Stimulated activated memory B cell treated with anti-CD40 and anti-IgM and Interleukin-4, amounts not matched to agents 10 μg/mL and 1 μg/mL and 100 μg/mL, for 72 hours (primary cell): ENCODE results near the gene HM13.

Source experiments
- ATAC-seq: fragments of 150-1000 bp; cut with Tn5 transposase; 2 replicates; pipeline ENCODE4 v1.10.0; 2021
- H3K27ac Mint-ChIP-seq: one replicate; pipeline ENCODE4 v1.8.0; 2022; ENCODE audit warnings: mild to moderate bottlenecking, mixed read lengths
- H3K27me3 Mint-ChIP-seq: one replicate; pipeline ENCODE4 v1.8.0; 2022; ENCODE audit warnings: mixed read lengths
- H3K36me3 Mint-ChIP-seq: one replicate; pipeline ENCODE4 v1.8.0; 2022; ENCODE audit warnings: mixed read lengths
- H3K4me1 Mint-ChIP-seq: one replicate; pipeline ENCODE4 v1.8.0; 2022; ENCODE audit warnings: mixed read lengths
- H3K4me3 Mint-ChIP-seq: one replicate; pipeline ENCODE4 v1.8.0; 2022; ENCODE audit warnings: mild to moderate bottlenecking, moderate library complexity, mixed read lengths
- H3K9me3 Mint-ChIP-seq: one replicate; pipeline ENCODE4 v1.8.0; 2022; ENCODE audit warnings: mixed read lengths

The HM13 gene

GRCh38 chr20:31547017-31547675 lies 32.9 kb downstream of the HM13 start:
- Mint-ChIP-seq H3K4me1 (peaks cover 26% of the 10 kb centered on the region), H3K36me3 (peaks cover 62% of the 10 kb centered on the region), H3K27me3 (no peaks in the 10 kb centered on the region), H3K4me3 (peak overlapping the region; percentile 88), H3K27ac (peak overlapping the region; percentile 94), H3K9me3 (no peaks in the 10 kb centered on the region)
- peak; percentile 85 for ATAC-seq

- Mint-ChIP-seq H3K36me3 (peaks cover 58% of the 10 kb centered on the region), H3K27ac (peak overlapping the region; percentile 94), H3K27me3 (no peaks in the 10 kb centered on the region), H3K4me3 (peak overlapping the region; percentile 88), H3K9me3 (no peaks in the 10 kb centered on the region), H3K4me1 (peaks cover 20% of the 10 kb centered on the region)
- no peak for ATAC-seq
These were observed 33.6 kb downstream of the HM13 start for GRCh38 chr20:31547720-31548298.

- H3K9me3 Mint-ChIP-seq, result no peaks in the 10 kb centered on the region
- H3K27me3 Mint-ChIP-seq, result no peaks in the 10 kb centered on the region
- H3K36me3 Mint-ChIP-seq, result peaks cover 55% of the 10 kb centered on the region
- ATAC-seq, result no peak
- no peak overlapping the region for H3K27ac Mint-ChIP-seq
- peak overlapping the region; percentile 88 for H3K4me3 Mint-ChIP-seq
- H3K4me1 Mint-ChIP-seq, result peaks cover 16% of the 10 kb centered on the region
These were observed 34.7 kb downstream of the HM13 start for GRCh38 chr20:31548820-31549512.

- no peaks in the 10 kb centered on the region for H3K9me3 Mint-ChIP-seq
- H3K4me3 Mint-ChIP-seq, result no peak overlapping the region
These were observed 35.3 kb downstream of the HM13 start for GRCh38 chr20:31549513-31549880.

GRCh38 chr20:31550099-31550498 lies 35.9 kb downstream of the HM13 start:
- H3K36me3 Mint-ChIP-seq, result peaks cover 53% of the 10 kb centered on the region
- H3K9me3 Mint-ChIP-seq, result no peaks in the 10 kb centered on the region
- H3K27me3 Mint-ChIP-seq, result no peaks in the 10 kb centered on the region
- H3K4me3 Mint-ChIP-seq, result no peak overlapping the region
- H3K4me1 Mint-ChIP-seq, result peaks cover 16% of the 10 kb centered on the region
- ATAC-seq, result no peak
- H3K27ac Mint-ChIP-seq, result no peak overlapping the region

More at GRCh38 chr20:31549513-31549880, 35.3 kb downstream of the HM13 start:
- no peaks in the 10 kb centered on the region for H3K27me3 Mint-ChIP-seq
- peaks cover 16% of the 10 kb centered on the region for H3K4me1 Mint-ChIP-seq
- H3K36me3 Mint-ChIP-seq, result peaks cover 55% of the 10 kb centered on the region
- H3K27ac Mint-ChIP-seq, result no peak overlapping the region
- ATAC-seq, result no peak

- ATAC-seq, result no peak
- Mint-ChIP-seq H3K27ac (no peak overlapping the region), H3K36me3 (peaks cover 54% of the 10 kb centered on the region), H3K4me3 (no peak overlapping the region), H3K9me3 (no peaks in the 10 kb centered on the region), H3K27me3 (no peaks in the 10 kb centered on the region), H3K4me1 (peaks cover 16% of the 10 kb centered on the region)
These were observed 37.2 kb downstream of the HM13 start for GRCh38 chr20:31551163-31552081.

- no peak for ATAC-seq
- peaks cover 12% of the 10 kb centered on the region for H3K4me1 Mint-ChIP-seq
These were observed 41.0 kb downstream of the HM13 start for GRCh38 chr20:31555203-31555775.

GRCh38 chr20:31559704-31560093 lies 45.5 kb downstream of the HM13 start:
- no peak for ATAC-seq
- Mint-ChIP-seq H3K4me3 (no peak overlapping the region), H3K4me1 (peaks cover 19% of the 10 kb centered on the region), H3K27ac (peak overlapping the region; percentile 65), H3K9me3 (no peaks in the 10 kb centered on the region), H3K36me3 (peaks cover 60% of the 10 kb centered on the region), H3K27me3 (no peaks in the 10 kb centered on the region)

More at GRCh38 chr20:31555203-31555775, 41.0 kb downstream of the HM13 start:
- H3K27ac Mint-ChIP-seq, result no peak overlapping the region
- H3K27me3 Mint-ChIP-seq, result no peaks in the 10 kb centered on the region
- H3K4me3 Mint-ChIP-seq, result no peak overlapping the region
- peaks cover 44% of the 10 kb centered on the region for H3K36me3 Mint-ChIP-seq
- H3K9me3 Mint-ChIP-seq, result no peaks in the 10 kb centered on the region

- peak; percentile 70 for ATAC-seq
- Mint-ChIP-seq H3K4me1 (peaks cover 19% of the 10 kb centered on the region), H3K9me3 (no peaks in the 10 kb centered on the region), H3K4me3 (no peak overlapping the region), H3K36me3 (peaks cover 60% of the 10 kb centered on the region), H3K27me3 (no peaks in the 10 kb centered on the region), H3K27ac (peak overlapping the region; percentile 65)
These were observed 46.0 kb downstream of the HM13 start for GRCh38 chr20:31560094-31560745.

- peak overlapping the region; percentile 65 for H3K27ac Mint-ChIP-seq
- ATAC-seq, result no peak
These were observed 46.7 kb downstream of the HM13 start for GRCh38 chr20:31560746-31561598.

GRCh38 chr20:31562241-31562640 lies 48.0 kb downstream of the HM13 start:
- Mint-ChIP-seq H3K4me3 (no peak overlapping the region), H3K27ac (no peak overlapping the region), H3K4me1 (peaks cover 27% of the 10 kb centered on the region), H3K36me3 (peaks cover 52% of the 10 kb centered on the region), H3K27me3 (no peaks in the 10 kb centered on the region), H3K9me3 (no peaks in the 10 kb centered on the region)
- no peak for ATAC-seq

More at GRCh38 chr20:31560746-31561598, 46.7 kb downstream of the HM13 start:
- Mint-ChIP-seq H3K4me3 (no peak overlapping the region), H3K27me3 (no peaks in the 10 kb centered on the region), H3K9me3 (no peaks in the 10 kb centered on the region), H3K4me1 (peaks cover 19% of the 10 kb centered on the region), H3K36me3 (peaks cover 54% of the 10 kb centered on the region)

GRCh38 chr20:31564284-31564683 lies 50.0 kb downstream of the HM13 start:
- no peak for ATAC-seq
- no peak overlapping the region for H3K27ac Mint-ChIP-seq
- H3K27me3 Mint-ChIP-seq, result no peaks in the 10 kb centered on the region
- H3K4me3 Mint-ChIP-seq, result no peak overlapping the region
- no peaks in the 10 kb centered on the region for H3K9me3 Mint-ChIP-seq
- peaks cover 34% of the 10 kb centered on the region for H3K4me1 Mint-ChIP-seq
- peaks cover 48% of the 10 kb centered on the region for H3K36me3 Mint-ChIP-seq

GRCh38 chr20:31565699-31566318 lies 51.6 kb downstream of the HM13 start:
- H3K36me3 Mint-ChIP-seq, result peaks cover 34% of the 10 kb centered on the region

More at GRCh38 chr20:31565699-31566318, 51.6 kb downstream of the HM13 start:
- peaks cover 33% of the 10 kb centered on the region for H3K4me1 Mint-ChIP-seq
- H3K27ac Mint-ChIP-seq, result peak overlapping the region; percentile 72
- H3K4me3 Mint-ChIP-seq, result no peak overlapping the region
- no peaks in the 10 kb centered on the region for H3K9me3 Mint-ChIP-seq
- no peak for ATAC-seq
- H3K27me3 Mint-ChIP-seq, result no peaks in the 10 kb centered on the region
